ENCODE results near the gene CHST2.

Gene CHST2

GRCh38 chr3:143151004-143151731 lies 31.6 kb downstream of the CHST2 start:
- TF ChIP-seq CTCF (IDR thresholded peaks at IDR 0.05; ENCODE audit: borderline replicate concordance, control extremely low read depth, extremely low read depth, insufficient read depth, missing control alignments) = no peak

GRCh38 chr3:143152043-143152442 lies 32.5 kb downstream of the CHST2 start:
- no peak for DNase-seq (ENCODE audit: low spot score)
- in situ Hi-C loops (cut with MboI; ENCODE audit: low sequenced_read_pairs, unreplicated experiment) = no loop called here
- TF ChIP-seq CTCF (IDR thresholded peaks at IDR 0.05; ENCODE audit: borderline replicate concordance, control extremely low read depth, extremely low read depth, insufficient read depth, missing control alignments) = no peak

More at GRCh38 chr3:143151004-143151731, 31.6 kb downstream of the CHST2 start:
- in situ Hi-C loops (cut with MboI; ENCODE audit: low sequenced_read_pairs, unreplicated experiment) = no loop called here
- no peak for DNase-seq (ENCODE audit: low spot score)

- TF ChIP-seq CTCF (IDR thresholded peaks at IDR 0.05; ENCODE audit: borderline replicate concordance, control extremely low read depth, extremely low read depth, insufficient read depth, missing control alignments) = no peak
- in situ Hi-C loops (cut with MboI; ENCODE audit: low sequenced_read_pairs, unreplicated experiment) = no loop called here
- DNase-seq (ENCODE audit: low spot score) = no peak
Measured at GRCh38 chr3:143155756-143156155, 36.2 kb downstream of the CHST2 start.

GRCh38 chr3:143158014-143158988 lies 38.7 kb downstream of the CHST2 start:
- TF ChIP-seq CTCF (IDR thresholded peaks at IDR 0.05; ENCODE audit: borderline replicate concordance, control extremely low read depth, extremely low read depth, insufficient read depth, missing control alignments) = no peak
- in situ Hi-C loops (cut with MboI; ENCODE audit: low sequenced_read_pairs, unreplicated experiment) = no loop called here
- DNase-seq (ENCODE audit: low spot score) = peak; percentile 41

- no peak for TF ChIP-seq CTCF (IDR thresholded peaks at IDR 0.05; ENCODE audit: borderline replicate concordance, control extremely low read depth, extremely low read depth, insufficient read depth, missing control alignments)
- no peak for DNase-seq (ENCODE audit: low spot score)
- in situ Hi-C loops (cut with MboI; ENCODE audit: low sequenced_read_pairs, unreplicated experiment) = no loop called here
Measured at GRCh38 chr3:143160437-143160836, 40.9 kb downstream of the CHST2 start.

GRCh38 chr3:143163562-143164100 lies 44.1 kb downstream of the CHST2 start:
- no peak for TF ChIP-seq CTCF (IDR thresholded peaks at IDR 0.05; ENCODE audit: borderline replicate concordance, control extremely low read depth, extremely low read depth, insufficient read depth, missing control alignments)
- DNase-seq (ENCODE audit: low spot score) = no peak
- in situ Hi-C loops (cut with MboI; ENCODE audit: low sequenced_read_pairs, unreplicated experiment) = no loop called here
